NCI-H1694 treated with DMSO at 0.1 percent for 48 hours (cell line): ENCODE data around the gene SLC6A18.

Source experiments
- DNase-seq: peaks from one replicate; lab custom pipeline; 2025; lab: John Stamatoyannopoulos, UW

Gene SLC6A18

GRCh38 chr5:1187234-1187949 is 37.8 kb upstream of the SLC6A18 start:
- DNase-seq: no peak

DNA sequence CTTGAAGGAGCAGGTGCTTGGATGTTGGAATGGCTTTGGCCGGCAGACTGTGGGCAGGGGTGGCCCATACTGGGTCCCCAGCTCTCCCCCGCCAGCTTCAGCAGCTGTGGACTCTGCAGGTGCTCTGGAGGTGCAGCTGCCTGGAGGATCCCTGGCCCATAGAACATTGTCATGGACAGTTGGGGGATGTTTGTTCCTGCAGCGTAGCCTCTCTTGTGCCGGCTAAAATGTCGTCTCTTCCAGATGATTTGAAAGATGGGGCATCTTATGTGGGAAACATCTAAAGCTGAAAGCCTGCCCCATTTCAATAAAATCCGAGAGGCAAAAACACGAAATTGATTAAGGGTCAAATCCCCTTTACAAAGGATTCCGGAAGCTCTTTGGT is 37.2 kb upstream of the SLC6A18 start:
- no peak for DNase-seq

GRCh38 chr5:1188464-1188863 is 36.7 kb upstream of the SLC6A18 start:
- DNase-seq: no peak

GRCh38 chr5:1189269-1189668 is 35.9 kb upstream of the SLC6A18 start:
- DNase-seq: no peak

DNA sequence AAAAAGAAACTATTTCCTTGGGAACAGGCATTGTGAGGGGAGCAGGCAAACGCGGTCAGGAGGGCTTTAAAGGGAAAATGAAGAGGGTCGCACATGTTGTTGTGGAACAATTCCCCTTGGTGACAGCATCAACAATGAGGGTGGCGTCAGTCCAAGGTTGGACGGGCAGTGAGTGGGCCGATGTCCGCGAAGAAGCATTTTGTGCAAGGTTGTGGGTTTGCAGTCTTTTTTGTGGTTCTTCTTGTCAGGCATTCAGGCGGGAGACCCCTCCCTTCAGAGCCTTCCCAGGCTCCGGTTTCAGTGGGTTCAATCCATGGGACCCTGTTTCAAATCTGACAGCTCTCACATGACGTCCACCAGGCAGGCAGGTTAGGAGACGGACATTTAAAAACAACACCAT is 34.9 kb upstream of the SLC6A18 start:
- DNase-seq: no peak

DNA sequence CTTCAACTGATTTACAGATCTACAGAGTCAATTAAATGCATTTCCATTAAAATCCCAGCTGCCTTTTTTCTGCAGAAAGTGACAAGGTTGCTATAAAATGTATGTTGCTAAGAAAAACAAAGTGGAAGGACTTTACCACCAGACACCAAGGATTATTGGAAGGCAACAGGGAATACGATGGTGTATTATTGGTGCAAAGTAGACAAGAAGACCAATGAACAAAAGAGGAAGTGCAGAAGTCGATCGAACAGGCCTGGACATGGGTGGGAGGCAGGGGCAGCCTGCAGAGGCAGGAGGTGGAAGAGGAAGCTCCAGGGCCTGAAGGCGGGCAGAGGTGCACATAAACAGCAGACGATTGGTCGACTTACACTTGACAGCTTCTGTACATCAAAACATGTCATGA is 34.3 kb upstream of the SLC6A18 start:
- DNase-seq: no peak

GRCh38 chr5:1192971-1193590 is 32.1 kb upstream of the SLC6A18 start:
- DNase-seq: no peak

DNA sequence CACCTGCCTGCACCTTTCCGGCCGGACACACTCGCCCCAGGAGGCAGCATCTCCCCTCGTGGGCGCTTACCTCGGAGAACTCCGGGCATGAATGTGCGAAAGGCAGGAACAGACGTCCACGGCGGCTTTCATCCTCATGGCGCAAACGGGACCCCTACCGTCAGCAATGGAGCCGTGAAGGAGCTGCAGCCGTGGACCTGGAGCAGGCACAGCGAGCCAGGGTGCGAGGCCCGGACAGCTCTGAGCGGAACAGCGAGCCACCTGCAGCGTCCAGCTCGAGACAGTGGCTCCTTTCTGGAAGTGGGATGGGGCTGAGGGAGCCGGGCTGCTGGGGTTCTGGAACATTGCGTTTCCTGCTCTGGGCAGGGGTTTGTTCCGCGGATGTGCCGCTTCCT is 31.6 kb upstream of the SLC6A18 start:
- no peak for DNase-seq

- no peak for DNase-seq
Measured at GRCh38 chr5:1194378-1194777, 30.8 kb upstream of the SLC6A18 start.

GRCh38 chr5:1195439-1195838 is 29.7 kb upstream of the SLC6A18 start:
- no peak for DNase-seq

DNA sequence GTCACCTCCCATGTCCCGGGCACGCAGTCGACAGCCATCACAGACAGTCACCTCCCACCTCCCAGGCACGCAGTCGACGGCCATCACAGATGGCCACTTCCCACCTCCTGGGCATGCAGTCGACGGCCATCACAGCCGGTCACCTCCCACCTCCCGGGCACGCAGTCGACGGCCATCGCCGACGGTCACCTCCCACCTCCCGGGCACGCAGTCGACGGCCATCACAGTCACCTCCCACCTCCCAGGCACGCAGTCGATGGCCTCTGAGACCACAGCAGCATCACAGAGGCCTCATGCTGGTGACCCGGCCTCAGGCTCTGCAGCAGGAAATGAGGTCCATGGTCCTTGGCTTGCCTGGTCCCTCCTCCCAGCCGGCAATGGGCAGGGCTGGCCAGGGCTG is 29.3 kb upstream of the SLC6A18 start:
- no peak for DNase-seq

GRCh38 chr5:1196562-1196961 is 28.6 kb upstream of the SLC6A18 start:
- DNase-seq: no peak

- no peak for DNase-seq
Measured at GRCh38 chr5:1197876-1198666, 27.1 kb upstream of the SLC6A18 start.

DNA sequence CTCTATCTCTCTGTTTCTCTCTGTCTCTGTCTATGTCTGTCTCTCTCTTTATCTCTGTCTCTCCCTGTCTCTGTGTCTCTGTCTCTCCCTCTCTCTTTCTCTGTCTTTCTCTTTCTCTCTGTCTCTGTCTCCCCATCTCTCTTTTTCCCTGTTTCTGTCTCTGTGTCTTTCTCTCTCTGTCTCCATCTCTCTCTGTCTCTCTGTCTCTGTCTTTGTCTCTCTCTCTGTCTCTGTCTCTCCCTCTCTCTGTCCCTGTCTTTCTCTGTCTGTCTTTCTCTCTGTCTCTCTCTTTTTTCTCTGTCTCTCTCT is 25.9 kb upstream of the SLC6A18 start:
- DNase-seq: no peak

DNA sequence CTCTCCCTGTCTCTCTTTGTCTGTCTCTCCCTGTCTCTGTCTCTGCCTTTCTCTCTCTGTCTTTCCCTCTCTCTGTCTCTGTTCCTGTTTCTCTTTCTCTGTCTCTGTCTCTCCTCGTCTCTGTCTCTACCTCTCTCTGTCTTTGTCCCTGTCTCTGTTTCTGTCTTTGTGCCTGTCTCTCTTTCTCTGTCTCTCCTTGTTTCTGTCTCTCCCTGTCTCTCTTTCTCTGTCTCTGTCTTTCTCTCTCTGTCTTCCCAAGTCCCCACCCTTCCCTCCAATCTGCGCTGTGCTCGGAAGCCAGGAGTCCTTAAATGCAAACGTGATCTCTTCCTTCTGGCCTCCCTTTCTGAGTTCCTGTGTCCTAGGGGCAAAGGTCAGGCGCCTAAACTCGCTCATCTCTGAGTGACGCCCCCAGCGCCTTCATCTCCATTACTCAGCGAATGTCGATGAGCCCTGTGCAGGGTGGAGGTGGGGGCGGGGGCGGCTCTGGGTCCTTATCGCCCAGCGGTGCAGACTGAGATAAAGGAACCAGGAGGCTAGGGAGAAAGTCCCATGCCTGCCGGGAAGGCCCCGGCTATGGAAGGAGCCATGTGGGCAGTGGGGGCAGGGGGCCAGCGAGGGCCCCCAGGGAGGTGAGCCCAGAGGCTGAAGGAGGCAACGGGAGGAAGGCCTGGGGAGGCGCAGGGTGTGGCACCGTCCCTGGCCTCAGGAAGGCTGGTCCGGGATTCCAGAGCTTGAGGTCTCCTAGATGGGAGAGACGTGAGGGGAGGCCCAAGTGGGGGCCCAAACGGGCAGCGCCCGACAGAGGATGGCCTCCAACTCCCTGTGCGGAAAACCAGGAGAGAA is 25.3 kb upstream of the SLC6A18 start:
- no peak for DNase-seq

DNA sequence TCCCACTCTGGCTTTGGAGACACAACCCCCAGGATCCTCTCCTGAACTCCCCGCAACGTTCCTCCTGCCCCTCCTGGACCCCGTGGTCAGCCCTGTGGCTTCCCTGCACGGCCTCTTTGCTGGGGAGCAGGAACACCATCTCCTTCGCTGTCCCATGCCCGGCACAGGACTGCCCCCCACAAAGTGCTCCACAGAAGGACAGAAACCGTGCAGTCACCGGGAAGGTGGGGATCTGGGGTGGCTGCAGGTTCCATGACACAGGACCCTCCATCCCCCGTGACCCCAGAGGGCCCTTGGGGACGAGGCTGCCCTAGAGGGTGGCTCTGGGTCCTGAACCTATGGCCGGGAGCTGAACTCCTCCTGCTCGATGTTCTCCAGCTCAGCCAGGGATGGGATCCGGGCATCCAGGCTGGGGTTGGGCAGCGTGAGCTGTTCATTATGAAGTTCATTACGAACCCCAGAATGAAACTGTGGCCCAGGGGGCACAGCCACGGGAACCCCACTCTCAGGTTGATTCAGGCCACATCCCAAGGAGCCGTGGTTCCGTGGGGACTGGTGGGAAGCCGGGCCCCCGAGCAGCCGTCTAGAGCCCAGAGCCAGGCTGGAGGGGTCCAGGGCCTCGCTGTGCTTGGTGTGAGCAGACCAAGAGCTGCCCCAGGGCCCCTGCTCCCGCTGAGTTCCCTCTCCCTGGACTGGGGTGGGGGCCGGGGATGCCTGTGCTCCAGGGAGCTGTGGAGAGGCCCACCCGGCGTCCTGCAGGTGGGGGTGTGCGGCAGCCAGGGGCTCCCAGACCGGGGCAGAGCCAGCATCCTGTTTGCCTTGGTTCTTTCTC is 24.5 kb upstream of the SLC6A18 start:
- DNase-seq: no peak

GRCh38 chr5:1201327-1202025 is 23.7 kb upstream of the SLC6A18 start, which contains the start of gene SLC6A19:
SLC6A19 (plus strand) TSS chr5:1201595; CDS start chr5:1201651, 56 bp downstream.
- no peak for DNase-seq

GRCh38 chr5:1202026-1202797 is 23.0 kb upstream of the SLC6A18 start:
- DNase-seq: no peak

GRCh38 chr5:1202798-1203185 is 22.4 kb upstream of the SLC6A18 start:
- DNase-seq: no peak
